Measurements from ENCODE around the gene VANGL1. TPM values are rescaled to one million over a fixed set of nuclear protein-coding genes. Genes with fewer than 3 reads are reported as not detected.

Gene VANGL1
- total and polyA plus RNA-seq, 2 of the 8 experiments (the other 6 are each of a cell fraction or from before 2014, with no cell fraction given), result 9.4 to 13.4 TPM

DNA sequence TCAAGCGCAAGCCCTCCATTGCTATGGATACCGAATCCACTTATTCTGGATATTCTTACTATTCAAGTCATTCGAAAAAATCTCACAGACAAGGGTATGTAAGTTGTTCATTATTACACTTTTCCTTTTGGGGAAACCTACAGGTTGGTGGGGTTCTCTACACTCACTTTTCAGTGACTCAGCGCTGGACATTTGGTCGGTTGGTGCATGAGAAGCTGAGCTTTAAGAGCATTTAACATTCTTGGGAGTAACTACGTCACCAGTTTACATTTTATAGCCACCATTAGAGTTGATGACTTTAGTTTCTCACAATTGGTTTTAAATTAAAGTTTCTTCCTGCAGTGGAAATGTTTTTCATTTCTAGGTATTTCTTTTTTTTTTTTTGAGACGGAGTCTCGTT is 9.6 kb downstream of the VANGL1 start:
- peak overlapping the region; percentile 9; the same call in 1 of the 2 replicates for H2BK20ac ChIP-seq (ENCODE audit: low read length)
- DNase-seq (ENCODE audit: low read depth in 1 of 2, low spot score in 2 of 2) (no peak), FAIRE-seq (no peak)
- no peak overlapping the region for H3K4me2 ChIP-seq (ENCODE audit: insufficient read depth in 1 of 2, low read depth in 2 of 2, low read length in 2 of 2)
- no peaks in the 10 kb centered on the region for H3K9me3 ChIP-seq (ENCODE audit: insufficient read depth in 2 of 2, low read depth in 1 of 2, low read length in 1 of 2)
- no peak overlapping the region for H2BK5ac ChIP-seq (ENCODE audit: low read depth, low read length)
- H3K23ac ChIP-seq (ENCODE audit: insufficient read length), result no peak overlapping the region
- no peak overlapping the region for H4K8ac ChIP-seq (ENCODE audit: extremely low read depth, insufficient read depth, low read length)
- peaks cover 2 to 9% of the 10 kb centered on the region in 2 experiments for H4K20me1 ChIP-seq (replicated peaks in 1 of 2; ENCODE audit: control insufficient read depth in 1 of 2, insufficient read depth in 2 of 2, low read length in 2 of 2)
- H3K9ac ChIP-seq (replicated peaks in 1 of 4; ENCODE audit: extremely low read depth in 1 of 4, low read depth in 3 of 4, low read length in 3 of 4), result no peak overlapping the region
- no peak overlapping the region for H2BK15ac ChIP-seq (ENCODE audit: low read length)
- H4K91ac ChIP-seq (replicated peaks; ENCODE audit: insufficient read length, low read length), result no peak overlapping the region
- H3K27me3 ChIP-seq (replicated peaks in 1 of 4; ENCODE audit: control insufficient read depth in 3 of 4, extremely low read depth in 1 of 4, insufficient read depth in 3 of 4, low read length in 3 of 4), result no peaks in the 10 kb centered on the region
- H3K14ac ChIP-seq (ENCODE audit: insufficient read length), result no peak overlapping the region
- H3K4me3 ChIP-seq (ENCODE audit: extremely low read depth in 1 of 4, insufficient read depth in 2 of 4, low read depth in 3 of 4, low read length in 4 of 4), result no peak overlapping the region
- no peaks in the 10 kb centered on the region for H3K23me2 ChIP-seq (ENCODE audit: low read depth, low read length)
- H2AFZ ChIP-seq (ENCODE audit: low read length), result no peak overlapping the region
- H2AK5ac ChIP-seq (ENCODE audit: low read depth, low read length), result no peak overlapping the region
- no peak overlapping the region for H4K5ac ChIP-seq (ENCODE audit: insufficient read length, low read depth, low read length)
- no peak overlapping the region for H2BK12ac ChIP-seq (ENCODE audit: low read depth, low read length)
- no peak overlapping the region for H3K27ac ChIP-seq (ENCODE audit: low read depth, low read length)
- H2BK120ac ChIP-seq (replicated peaks; ENCODE audit: low read depth, low read length), result no peak overlapping the region
- peaks cover 0 to 11% (median 7%) of the 10 kb centered on the region in 4 experiments; a peak in 5 of 8 replicates for H3K36me3 ChIP-seq (ENCODE audit: control insufficient read depth in 2 of 4, insufficient read depth in 4 of 4, low read length in 3 of 4)
- POLR2A ChIA-PET (ENCODE audit: partially characterized antibody), result no interaction called here
- peaks cover 21 to 51% (median 32%) of the 10 kb centered on the region in 4 experiments for H3K4me1 ChIP-seq (replicated peaks in 1 of 4; ENCODE audit: control insufficient read depth in 3 of 4, insufficient read depth in 4 of 4, low read length in 3 of 4)
- H3K79me1 ChIP-seq (ENCODE audit: low read depth, low read length), result peaks cover 2% of the 10 kb centered on the region; the same call in 1 of the 2 replicates
- H3K4ac ChIP-seq (replicated peaks; ENCODE audit: insufficient read length, low read depth, low read length), result no peak overlapping the region
- H3K18ac ChIP-seq (ENCODE audit: extremely low read depth, low read length), result no peak overlapping the region
- no peak overlapping the region for H3K56ac ChIP-seq (replicated peaks; ENCODE audit: insufficient read length, low read depth, low read length)
- CTCF ChIA-PET (ENCODE audit: partially characterized antibody), result interaction anchor here (1.0 kb wide), 1 partner anchor 9 kb away, joined by 3 read pairs; no protein-coding TSS in a partner anchor
- H3K79me2 ChIP-seq (ENCODE audit: control insufficient read depth in 1 of 2, insufficient read depth in 2 of 2, low read length in 2 of 2), result peaks cover 3 to 43% of the 10 kb centered on the region in 2 experiments; a peak in 2 of 4 replicates
- WGBS, 2 experiments (ENCODE audit: extremely low coverage in 1 of 2, insufficient coverage in 1 of 2, insufficient read length in 1 of 2, insufficient replicate concordance in 2 of 2, low coverage in 1 of 2, low lambda C conversion rate in 2 of 2, missing lambda C conversion rate in 1 of 2), result 85% methylated on average over 8 of the region's 8 CpGs; no CpG with 5 or more reads in 1 of the 2 experiments
- no peak for TF ChIP-seq BRCA1 (IDR thresholded peaks at IDR 0.05; ENCODE audit: low read depth, low read length)
- no peak for TF ChIP-seq KDM4A (IDR thresholded peaks at IDR 0.05; ENCODE audit: low read depth, low read length, severe bottlenecking)
- no peak for TF ChIP-seq HDAC2 (IDR thresholded peaks at IDR 0.05; ENCODE audit: borderline replicate concordance in 1 of 2, low read depth in 2 of 2, low read length in 2 of 2)
- TF ChIP-seq CREB1 (IDR thresholded peaks at IDR 0.05), result no peak
- no peak for TF ChIP-seq JUND (IDR thresholded peaks at IDR 0.05; ENCODE audit: low read length)
- TF ChIP-seq GABPA (IDR thresholded peaks at IDR 0.05; ENCODE audit: borderline replicate concordance, insufficient read depth, low read length), result no peak
- no peak for TF ChIP-seq E2F6 (IDR thresholded peaks at IDR 0.05)
- no peak for TF ChIP-seq TBP (IDR thresholded peaks at IDR 0.05; ENCODE audit: low read depth, low read length)
- TF ChIP-seq TEAD4 (IDR thresholded peaks at IDR 0.05; ENCODE audit: low read depth, low read length), result no peak
- no peak for TF ChIP-seq SAP30 (IDR thresholded peaks at IDR 0.05; ENCODE audit: insufficient read depth, insufficient replicate concordance, low read length)
- no peak for TF ChIP-seq EGR1 (IDR thresholded peaks at IDR 0.05; ENCODE audit: borderline replicate concordance, low read depth, low read length)
- no peak for TF ChIP-seq JUN (IDR thresholded peaks at IDR 0.05; ENCODE audit: low read depth, low read length)
- TF ChIP-seq HDAC6 (IDR thresholded peaks at IDR 0.05; ENCODE audit: low read depth, low read length), result no peak
- no peak for TF ChIP-seq POLR2AphosphoS5 (IDR thresholded peaks at IDR 0.05; ENCODE audit: low read depth, low read length)

Measured in H1 (cell line).